NCI-H446 (cell line): Measurements from ENCODE around the gene SPDYE1.
"Not testable (repeated sequence)": the region's sequence is repeated elsewhere in the genome, so short reads cannot be mapped to it uniquely, and the experiment has no call there.

Experiments
- DNase-seq, 2 experiments: peaks; one replicate each; lab custom pipeline; 2025; lab: John Stamatoyannopoulos, UW

SPDYE1 gene, protein sequence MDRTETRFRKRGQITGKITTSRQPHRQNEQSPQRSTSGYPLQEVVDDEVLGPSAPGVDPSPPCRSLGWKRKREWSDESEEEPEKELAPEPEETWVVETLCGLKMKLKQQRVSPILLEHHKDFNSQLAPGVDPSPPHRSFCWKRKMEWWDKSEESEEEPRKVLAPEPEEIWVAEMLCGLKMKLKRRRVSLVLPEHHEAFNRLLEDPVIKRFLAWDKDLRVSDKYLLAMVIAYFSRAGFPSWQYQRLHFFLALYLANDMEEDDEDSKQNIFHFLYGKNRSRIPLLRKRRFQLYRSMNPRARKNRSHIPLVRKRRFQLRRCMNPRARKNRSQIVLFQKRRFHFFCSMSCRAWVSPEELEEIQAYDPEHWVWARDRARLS

DNA sequence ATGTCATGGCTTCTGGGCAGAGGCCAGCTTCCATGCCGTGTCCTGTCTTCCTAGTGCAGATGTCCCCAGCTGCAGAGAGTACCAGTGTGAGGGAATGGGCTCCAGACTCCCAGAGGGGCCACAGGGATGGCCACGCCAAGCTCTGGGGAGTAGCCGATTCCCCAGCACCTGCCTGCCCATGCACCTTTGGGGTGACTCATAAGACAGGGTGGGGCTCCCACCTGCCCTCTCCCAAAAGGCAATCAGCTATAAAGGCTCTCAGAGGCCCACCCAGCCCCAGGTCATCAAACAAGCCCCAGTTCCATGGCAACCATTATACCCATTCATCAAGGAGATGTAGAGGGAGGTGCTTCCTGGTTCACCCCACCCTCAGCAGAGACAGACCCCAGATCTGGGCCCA lies at the start of gene SPDYE1:
TSS of gene SPDYE1 (plus strand) at position 366 of the 400 bp plus-strand sequence. CDS start 2,053 bp downstream, outside the sequence.
- DNase-seq: not testable (repeated sequence)

DNA sequence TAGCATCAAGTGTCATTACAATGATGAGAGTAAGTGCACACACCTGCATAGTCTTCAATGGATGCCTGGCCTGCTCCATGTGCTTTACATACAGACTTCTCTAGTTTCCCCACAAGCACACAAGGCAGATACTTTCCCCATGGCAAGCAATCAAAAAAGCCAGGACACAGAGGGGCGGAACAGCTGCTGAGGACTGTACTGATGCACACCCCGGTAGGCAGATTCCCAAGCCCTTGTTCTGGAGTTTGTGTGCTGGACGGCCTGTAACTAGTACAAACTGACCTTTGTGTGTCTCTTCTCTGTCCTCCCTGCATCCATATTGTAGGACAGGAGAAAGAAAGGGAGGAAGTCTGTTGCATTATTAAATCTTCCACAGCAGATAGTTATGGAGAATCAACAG lies 45.7 kb upstream of the SPDYE1 start:
- no peak for DNase-seq

DNA sequence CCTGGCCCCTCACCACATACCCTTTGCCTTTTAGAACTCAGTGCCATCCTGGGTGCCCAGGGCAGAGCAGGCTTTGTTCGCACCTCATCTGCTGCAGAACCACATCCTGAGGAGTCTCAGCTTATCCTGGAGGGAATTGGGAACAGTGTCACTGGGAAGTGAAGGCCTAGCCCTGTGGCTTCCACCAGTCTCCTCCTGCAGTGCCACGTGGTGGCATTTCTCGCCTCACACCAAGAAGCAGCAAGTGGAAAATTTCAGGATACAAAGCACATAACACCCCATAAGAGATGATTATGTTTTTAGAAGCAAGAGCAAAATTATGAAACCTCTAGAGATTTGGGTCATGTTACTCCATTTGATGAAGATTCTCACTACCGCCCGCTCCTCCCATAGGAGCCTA lies 44.6 kb upstream of the SPDYE1 start:
- DNase-seq: no peak

DNA sequence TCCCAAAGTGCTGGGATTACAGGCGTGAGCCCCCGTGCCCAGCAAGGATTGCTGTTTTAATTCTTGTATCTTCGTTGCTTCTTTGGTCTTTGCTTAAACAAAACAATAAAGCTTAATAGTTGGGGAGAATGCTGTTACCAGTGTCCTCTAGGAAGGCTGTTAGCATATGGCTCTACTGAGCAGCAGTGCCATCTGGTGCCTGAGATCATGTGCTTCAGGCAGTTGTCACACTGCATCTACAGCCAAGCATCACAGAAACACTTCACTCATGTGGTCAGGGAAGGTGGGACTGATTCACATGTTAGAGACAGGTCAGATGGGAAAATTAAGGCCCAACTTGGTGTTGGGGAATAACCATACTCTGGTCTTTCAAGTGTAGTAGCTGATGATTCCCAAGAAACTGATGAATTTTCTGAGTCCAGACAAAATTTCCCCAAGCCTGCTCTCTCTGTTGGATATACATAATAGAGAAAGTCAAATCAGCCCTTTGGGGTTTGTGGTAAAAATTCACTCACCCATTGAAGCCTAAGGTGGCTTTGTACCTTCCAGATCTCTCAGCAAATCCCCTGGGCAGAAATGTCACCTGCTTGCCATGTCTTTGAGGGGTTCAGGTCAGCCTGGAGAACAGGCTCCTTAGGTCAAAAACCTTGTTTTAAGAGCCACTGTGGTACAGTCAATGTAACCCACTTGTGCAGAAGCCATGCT lies 43.0 kb upstream of the SPDYE1 start:
- peak; percentile 43 to 73 for DNase-seq

DNA sequence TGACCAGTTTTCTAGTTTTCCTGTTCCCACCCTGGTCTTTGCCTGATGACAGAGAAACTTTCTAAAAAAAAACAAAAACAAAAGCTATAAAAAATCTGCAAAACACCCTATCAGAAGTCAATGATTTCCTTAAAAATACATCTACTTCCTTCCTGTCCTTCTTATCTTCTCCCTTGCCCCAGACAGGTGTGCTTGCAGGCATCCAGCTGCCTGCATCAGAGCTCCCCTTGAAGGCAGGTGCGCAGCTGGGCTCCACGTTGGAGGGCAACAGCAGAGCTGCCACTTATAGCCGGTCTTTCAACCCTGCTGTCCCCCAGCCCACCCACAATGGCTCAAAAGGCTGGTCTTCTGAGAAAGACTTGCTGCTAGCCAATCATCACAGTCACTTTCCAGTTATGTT lies 41.7 kb upstream of the SPDYE1 start:
- DNase-seq: no peak

DNA sequence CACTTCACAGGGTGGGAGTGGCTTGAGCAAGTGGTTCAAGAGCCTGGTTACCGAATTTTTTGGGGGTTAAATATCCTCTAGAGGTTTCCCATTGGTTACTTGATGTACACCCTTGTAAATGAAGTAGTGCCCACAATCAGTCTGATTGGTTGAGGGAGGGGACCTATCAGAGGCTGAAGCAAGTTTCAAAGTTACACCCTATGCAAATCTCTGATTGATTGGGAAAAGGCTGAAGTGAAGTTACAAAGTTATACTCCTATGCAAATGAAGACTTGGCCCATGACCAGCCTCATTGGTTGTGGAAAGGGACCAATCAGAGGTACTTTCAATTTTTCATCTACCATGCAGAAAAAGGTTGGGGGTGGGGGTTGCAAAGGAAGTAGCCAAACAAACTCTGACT lies 36.8 kb upstream of the SPDYE1 start:
- DNase-seq: no peak

DNA sequence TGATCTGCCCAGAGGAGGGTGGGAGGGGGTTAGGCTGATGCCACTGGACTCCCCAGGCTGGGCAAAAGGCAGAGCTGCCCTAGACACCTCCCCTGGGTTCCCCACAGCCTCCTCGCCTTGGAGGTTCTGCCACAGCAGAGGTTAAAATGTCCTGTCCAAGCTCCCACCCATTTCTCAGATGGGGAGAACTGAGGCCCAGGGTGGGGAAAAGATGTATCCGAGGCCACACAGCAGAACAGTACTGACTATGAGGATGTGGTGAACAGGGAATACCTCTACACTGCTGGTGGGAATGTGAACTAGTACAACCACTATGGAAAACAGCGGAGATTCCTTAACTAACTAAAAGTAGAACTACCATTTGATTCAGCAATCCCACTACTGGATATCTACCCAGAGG lies 31.3 kb upstream of the SPDYE1 start:
- not testable (repeated sequence) for DNase-seq

DNA sequence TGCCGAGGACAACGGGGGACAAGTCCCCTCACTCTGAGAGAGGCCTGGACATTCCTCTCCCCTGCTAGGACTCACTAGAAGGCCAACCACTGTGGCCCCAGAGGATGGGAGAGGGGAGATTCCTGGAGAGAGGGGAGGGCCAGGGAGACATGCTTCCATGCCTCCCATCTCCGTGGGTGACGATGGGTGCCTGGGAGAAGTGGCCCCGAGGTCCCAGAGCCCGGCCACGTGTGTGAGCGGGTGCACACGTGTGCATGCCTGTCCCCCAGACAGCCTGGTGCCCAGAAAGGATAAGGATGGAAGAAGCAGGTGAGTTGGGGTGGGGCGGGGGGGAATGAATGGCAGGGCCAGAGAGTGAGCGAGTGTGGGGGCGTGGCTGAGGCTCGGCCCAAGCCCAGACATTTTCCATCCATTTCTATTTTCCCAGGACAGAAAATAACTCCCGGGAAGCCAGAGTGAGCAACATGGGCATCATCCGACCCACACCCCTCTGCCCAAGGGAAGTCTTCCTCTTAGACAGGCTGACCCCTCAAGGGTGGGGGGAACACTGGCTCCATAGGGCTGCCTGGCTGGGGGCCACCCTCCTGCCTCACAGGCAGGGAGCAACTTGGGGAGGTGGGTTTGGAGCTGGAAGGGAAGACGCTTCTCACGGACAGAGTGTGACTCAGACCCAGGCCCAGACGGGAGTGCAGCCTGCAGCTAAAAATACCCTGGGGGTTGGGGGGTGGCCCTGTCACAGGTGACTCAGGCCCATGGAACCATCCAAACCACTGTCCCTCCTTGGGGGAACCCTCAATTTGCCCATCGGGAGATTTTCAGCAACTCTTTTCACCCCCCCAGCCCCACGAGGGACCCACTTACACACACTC lies 29.3 kb upstream of the SPDYE1 start:
- DNase-seq: not testable (repeated sequence)

DNA sequence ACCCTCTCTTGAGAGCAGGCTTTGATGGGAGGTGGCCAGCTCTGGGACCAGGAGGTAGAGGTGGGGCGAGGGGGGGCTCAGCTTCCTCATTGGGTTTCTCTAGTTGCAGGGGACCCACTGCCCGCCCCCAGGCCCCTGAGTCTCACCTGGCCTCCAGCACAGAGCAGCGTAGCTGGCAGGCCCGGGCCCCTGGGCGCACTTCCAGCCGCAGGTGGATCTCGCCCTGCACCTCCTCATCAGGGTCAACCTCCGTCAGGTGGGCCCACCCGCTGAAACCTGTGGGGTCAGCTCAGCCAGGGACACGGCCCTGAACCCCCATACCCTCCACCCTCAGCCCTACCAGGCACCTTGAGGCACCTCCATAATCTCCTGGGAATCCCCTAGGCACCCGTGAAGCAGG lies 28.1 kb upstream of the SPDYE1 start:
- not testable (repeated sequence) for DNase-seq

DNA sequence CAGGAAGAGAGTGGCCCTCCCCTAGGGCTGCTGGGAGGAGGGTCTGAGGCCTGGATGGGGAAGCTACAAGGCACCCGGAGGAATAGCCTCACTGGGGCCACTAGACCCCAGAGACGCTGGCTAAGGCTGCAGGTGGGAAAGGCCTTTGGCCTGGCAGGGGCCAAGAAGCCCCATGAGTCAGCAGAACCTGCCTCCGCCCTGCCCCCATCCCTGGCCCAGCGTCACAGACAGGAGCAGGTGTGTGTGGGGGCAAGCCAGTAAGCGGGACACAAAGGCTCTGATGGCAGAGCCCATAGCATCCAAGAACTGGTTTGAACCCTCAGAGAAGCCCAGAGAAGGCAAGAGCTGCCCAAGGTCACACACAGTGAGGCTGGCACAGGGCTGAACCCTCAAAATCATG lies 27.0 kb upstream of the SPDYE1 start:
- DNase-seq: not testable (repeated sequence)

DNA sequence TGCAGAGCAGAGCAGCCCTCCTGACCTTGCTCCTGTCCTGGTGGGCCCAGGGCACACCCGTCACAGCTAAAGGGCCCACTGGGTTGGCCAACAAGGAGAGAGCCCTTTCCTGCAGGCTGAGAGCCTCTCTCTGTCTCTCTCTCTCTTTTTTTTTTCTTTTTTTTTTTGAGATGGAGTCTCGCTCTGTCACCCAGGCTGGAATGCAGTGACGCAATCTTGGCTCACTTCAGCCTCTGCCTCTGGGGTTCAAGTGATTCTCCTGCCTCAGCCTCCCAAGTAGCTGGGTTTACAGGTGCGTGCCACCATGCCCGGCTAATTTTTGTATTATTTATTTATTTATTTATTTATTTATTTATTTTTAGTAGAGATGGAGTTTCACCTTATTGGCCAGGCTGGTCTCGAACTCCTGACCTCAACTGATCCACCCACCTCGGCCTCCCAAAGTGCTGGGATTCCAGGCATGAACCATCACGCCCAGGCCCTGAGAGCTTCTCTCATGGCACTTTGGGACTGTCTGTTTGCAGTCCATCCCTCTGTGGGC lies 23.6 kb upstream of the SPDYE1 start:
- DNase-seq: not testable (repeated sequence)

DNA sequence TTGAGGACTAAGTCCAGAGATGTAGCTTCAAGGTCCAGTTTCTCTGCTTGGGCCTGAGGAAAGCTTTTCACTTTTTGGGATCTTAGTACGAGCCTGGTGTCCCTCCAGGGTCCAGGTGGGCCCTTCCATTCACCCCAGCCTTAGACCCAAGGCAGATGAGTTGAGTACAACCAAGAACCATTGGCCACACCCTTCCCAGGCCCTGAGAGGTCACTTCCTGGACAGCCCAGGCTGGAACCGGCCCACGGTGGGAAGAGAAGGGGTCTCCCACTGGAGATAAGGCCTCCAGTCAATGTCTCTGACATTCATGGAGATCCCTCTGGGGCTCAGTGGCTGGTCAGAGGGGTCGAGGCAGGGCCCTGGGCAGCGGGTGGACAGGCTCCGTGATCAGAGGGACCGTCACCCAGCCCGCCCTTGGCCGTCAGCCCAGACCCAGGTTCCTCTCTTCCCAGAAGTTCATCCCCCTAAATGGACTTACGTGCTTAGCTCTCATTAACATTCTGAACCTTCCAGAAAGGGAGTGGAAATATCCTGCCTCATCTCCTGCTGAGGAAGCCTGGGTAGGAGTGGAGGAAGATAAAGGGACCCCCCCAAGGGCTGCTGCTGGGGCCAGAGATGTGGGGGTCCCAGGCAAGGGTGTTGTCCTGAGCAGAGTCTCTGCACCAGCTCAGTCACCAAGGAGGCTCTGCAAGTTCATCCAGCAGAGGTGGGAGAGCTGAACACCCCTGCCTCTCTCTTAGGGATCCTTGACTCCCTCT lies 22.8 kb upstream of the SPDYE1 start:
- not testable (repeated sequence) for DNase-seq

DNA sequence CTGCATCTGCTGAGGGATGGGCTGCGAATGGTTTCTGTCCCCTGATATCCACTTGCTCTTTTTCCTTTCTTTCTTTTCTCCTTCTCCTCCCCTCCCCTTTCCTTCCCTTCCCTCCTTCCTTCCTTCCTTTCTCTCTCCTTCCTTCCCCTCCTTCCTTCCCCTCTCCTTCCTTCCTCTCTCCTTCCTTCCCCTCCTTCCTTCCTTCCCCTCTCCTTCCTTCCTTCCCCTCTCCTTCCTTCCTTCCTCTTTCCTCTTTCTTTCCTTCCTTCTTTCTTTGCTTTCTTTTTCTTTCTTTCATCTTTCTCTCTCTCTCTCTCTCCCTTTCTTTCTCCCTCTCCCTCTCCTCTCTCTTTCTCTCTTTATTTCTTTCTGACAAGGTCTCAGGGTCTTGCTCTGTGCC lies 20.2 kb upstream of the SPDYE1 start:
- DNase-seq: no peak

DNA sequence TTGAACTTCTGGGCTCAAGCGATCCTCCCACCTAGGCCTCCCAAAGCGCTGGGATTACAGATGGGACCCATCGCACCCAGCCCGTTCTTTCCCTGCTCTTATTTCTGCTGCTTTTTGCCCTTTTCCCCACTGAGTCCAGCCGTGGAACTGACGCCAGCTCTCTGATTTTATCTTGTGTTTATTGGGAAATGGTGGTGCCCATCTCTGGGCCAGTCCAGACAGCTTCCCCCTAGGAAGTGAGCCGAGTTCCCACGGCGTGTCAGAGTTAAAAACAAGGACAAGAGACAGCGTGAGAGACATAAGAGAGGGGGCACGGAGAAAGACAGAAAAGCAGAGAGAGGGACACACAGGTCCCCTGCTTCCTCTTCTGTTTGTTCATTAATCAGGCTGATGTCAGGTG lies 19.6 kb upstream of the SPDYE1 start:
- not testable (repeated sequence) for DNase-seq

DNA sequence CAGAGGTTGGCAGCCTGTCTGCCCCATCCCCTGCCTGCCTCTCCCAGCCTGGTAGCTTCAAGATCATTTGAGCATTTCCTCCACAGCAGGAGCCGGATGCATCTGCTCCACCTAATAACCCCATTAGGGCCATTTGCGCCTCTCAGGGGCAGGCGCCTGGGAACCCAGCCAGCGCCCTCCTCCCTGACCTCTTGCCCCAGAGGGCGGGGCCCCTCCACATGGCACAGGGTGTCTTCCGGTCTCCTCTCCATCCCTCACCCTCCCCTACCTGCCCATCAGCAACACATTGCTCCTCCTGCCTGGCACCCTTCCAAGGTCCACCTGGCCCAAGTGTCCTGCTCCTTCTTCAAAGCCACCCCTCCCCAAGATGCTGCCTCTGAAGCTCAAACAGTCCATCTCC lies 14.8 kb upstream of the SPDYE1 start:
- not testable (repeated sequence) for DNase-seq

DNA sequence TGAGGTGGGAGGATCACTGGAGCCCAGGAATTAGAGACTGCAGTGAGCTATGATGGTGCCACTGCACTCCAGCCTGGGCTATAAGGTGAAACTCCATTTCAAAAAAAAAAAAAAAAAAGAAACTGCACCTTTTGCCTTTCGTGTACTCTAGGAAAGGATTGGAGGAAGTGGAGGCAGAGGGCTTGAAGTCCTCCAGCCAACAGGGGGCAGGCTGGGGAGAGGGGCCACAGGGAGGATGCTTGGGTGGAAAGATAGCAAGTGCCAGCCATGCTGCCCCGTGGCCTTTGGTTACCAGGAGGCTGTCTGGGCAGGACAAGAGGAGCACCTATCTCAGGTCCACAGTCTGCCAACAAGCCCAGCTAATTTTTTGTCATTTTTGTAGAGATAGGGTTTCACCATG lies 14.0 kb upstream of the SPDYE1 start:
- DNase-seq: not testable (repeated sequence)

DNA sequence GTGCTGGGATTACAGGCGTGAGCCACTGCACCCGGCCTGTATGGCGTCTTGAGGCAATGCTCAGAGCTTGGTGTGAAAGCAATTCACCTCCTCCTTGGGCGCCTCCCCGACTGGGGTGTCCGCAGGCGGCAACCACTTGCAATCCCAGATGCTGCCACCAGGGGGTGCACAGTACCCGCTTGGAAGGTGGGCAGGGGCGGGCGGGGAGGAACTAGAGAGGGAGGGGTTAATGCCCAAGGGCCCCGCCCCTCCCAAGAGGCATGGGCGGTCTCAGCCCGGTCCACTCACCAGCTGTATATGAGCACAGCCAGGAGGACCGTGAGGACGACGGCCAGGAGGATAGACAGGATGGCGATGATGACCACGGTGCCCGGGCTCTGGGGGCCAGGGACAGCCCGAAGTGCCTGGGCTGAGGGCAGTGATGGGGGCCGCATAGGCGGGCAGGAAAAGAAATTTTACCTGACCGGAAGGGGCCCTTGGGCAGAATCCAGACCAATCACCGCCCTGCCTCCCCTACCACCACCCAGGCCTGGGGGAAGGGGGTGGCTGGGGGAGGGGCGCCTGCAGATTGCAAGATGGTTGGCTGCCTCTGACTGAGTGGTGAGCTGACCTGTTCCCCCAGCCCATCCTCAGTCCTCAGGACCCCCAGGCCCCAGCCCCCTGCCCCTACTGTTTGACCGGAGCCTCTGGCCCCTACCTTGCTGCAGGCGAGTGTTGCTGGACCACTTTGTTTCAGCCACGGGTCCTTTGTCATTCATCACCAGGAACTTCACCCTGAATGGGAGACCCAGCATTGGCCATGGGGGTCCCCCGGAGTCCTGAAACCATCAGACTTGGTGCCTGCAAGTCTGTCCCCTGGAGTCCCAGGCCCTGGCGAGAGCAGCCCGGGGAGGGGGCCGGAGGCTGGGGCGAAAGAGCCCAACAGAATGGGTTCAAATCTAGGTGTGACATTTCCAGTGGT lies 11.5 kb upstream of the SPDYE1 start:
- not testable (repeated sequence) for DNase-seq

DNA sequence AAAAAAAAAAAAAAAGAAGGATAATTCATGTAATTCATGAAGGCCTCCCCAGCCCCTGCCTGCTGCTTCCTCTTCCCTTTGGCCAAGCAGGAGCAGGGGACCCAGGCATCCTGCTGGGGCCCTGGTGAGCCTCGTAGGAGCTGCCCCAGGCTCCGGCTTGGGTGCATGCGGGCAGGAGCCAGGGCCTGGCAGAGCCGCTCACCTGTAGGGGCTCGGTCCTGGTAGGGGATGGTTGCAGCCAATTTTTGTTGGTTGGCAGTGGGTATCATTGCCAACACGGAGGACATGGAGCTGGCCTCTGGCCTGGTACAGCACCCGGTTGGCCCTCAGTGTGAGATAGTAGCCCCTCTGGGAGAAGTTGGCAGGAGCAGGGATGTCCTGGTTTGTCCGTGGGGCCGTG lies 10.2 kb upstream of the SPDYE1 start:
- DNase-seq: not testable (repeated sequence)

DNA sequence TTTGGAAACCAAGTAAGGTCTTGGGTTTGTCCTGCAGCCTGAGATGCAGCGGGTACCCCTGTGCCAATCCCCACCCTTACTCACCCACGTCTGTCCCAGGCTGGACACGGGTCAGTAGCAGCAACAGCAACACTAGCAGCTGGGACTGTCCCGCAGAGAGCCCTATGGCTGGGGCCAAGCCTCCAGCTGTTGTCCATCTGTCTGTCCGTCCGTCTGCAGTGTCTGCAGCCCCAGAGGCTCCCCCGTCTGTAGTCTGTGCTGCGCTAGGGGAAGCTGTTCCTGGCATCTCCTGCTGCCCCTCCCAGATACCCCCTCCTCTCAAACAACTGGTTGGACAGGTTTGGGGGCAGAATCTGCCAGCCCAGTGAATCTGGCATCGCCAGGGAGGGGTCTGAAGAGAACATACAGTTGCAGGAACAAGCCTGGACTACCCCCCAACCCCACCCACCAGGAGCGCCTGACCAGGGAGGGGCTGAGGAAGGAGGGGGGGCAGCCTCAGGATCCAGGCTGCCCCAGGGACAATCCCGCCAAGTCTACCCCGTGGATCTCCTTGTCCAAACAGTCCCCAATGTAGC lies 7.6 kb upstream of the SPDYE1 start:
- DNase-seq: not testable (repeated sequence)

DNA sequence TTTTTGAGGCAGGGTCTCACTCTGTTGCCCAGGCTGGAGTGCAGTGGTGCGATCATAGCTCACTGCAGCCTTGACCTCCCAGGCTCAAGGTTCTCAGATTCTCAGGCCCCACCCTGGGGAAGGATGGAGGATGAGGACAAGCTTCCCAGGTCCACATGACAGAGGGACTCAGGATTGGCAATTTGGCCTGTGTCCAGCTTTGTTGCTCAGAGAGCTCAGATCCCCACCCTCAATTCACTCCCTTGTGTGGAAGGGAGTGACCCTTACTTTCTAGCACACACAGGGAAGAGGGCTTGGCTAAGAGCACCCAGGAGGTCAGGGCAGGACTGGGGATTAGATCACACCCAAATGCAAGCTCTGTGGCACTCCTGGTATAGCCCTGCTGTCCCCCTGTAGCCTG lies 6.9 kb upstream of the SPDYE1 start:
- not testable (repeated sequence) for DNase-seq
